Measurements from ENCODE around the gene DPM1. TPM values are rescaled to one million over a fixed set of nuclear protein-coding genes. Genes with fewer than 3 reads are reported as not detected.

Gene DPM1
- total and polyA plus RNA-seq, 8 donors = 10.7 to 74.1 (median 50.3) TPM

DNA sequence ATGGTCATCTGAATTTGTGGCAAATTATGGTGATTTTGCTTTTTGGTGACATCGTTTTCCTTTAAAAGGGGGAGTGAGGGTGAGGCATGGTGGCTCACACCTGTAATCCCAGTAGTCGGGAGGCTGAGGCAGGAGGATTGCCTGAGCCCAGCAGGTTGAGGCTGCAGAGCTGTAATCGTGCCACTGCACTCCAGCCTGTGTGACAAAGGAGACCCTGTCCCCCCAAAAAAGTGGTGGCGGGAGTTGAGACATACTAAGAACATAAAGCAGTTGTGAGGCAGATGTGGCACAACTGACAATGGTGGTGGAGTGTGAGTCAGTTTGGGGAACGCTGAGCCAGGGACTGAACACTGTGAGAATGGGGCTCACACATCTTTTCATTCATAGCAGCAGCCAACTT, 72.6 kb downstream of the DPM1 start:
- no peak for TF ChIP-seq POLR2AphosphoS5 (IDR thresholded peaks at IDR 0.05)
- TF ChIP-seq EP300 (IDR thresholded peaks at IDR 0.05) = no peak
- TF ChIP-seq, protein P1, sequence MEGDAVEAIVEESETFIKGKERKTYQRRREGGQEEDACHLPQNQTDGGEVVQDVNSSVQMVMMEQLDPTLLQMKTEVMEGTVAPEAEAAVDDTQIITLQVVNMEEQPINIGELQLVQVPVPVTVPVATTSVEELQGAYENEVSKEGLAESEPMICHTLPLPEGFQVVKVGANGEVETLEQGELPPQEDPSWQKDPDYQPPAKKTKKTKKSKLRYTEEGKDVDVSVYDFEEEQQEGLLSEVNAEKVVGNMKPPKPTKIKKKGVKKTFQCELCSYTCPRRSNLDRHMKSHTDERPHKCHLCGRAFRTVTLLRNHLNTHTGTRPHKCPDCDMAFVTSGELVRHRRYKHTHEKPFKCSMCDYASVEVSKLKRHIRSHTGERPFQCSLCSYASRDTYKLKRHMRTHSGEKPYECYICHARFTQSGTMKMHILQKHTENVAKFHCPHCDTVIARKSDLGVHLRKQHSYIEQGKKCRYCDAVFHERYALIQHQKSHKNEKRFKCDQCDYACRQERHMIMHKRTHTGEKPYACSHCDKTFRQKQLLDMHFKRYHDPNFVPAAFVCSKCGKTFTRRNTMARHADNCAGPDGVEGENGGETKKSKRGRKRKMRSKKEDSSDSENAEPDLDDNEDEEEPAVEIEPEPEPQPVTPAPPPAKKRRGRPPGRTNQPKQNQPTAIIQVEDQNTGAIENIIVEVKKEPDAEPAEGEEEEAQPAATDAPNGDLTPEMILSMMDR (IDR thresholded peaks at IDR 0.05) = no peak
- TF ChIP-seq POLR2A (IDR thresholded peaks at IDR 0.05) = no peak
- Histone ChIP-seq H3K27ac (no peak overlapping the region), H3K4me1 (peaks cover 0 to 6% (median 1%) of the 10 kb centered on the region in 4 donors), H3K9me3 (no peaks in the 10 kb centered on the region), H3K4me3 (no peak overlapping the region), H3K27me3 (no peaks in the 10 kb centered on the region), H3K36me3 (peaks cover 3 to 41% (median 36%) of the 10 kb centered on the region in 4 donors)
- intact Hi-C loops (cut with DNase I; ENCODE audit: low total_unique reads) = no loop called here
- 85 to 91% (median 89%) methylated on average over 5 of the region's 5 CpGs for WGBS, 5 donors
- no peak for DNase-seq

- Histone ChIP-seq H3K9me3 (no peaks in the 10 kb centered on the region), H3K4me1 (no peaks in the 10 kb centered on the region), H3K27ac (no peak overlapping the region), H3K27me3 (no peaks in the 10 kb centered on the region), H3K36me3 (peaks cover 3 to 37% (median 31%) of the 10 kb centered on the region in 4 donors), H3K4me3 (no peak overlapping the region)
- TF ChIP-seq POLR2AphosphoS5 (IDR thresholded peaks at IDR 0.05) (no peak), EP300 (IDR thresholded peaks at IDR 0.05) (no peak), POLR2A (IDR thresholded peaks at IDR 0.05) (no peak)
- TF ChIP-seq, protein P1 (IDR thresholded peaks at IDR 0.05) = no peak
- intact Hi-C loops (cut with DNase I; ENCODE audit: low total_unique reads) = no loop called here
- no peak for DNase-seq
- 72 to 79% (median 76%) methylated on average over 7 of the region's 7 CpGs for WGBS, 5 donors
These were observed 73.3 kb downstream of the DPM1 start for GRCh38 chr20:50885068-50885467.

Other genes with a start within 250 kb of the DPM1 start
- gene PARD6B, start 227.0 kb downstream of the DPM1 start, total RNA-seq = 10 to 100 TPM in 4 of 5 donors, 1 to 10 TPM in 1; 5.4 to 69.5 (median 22.6) TPM
- gene PARD6B, start 227.0 kb downstream of the DPM1 start, polyA plus RNA-seq = 1 to 10 TPM; 3.2 to 6.0 (median 3.7) TPM
- gene BCAS4, start 163.5 kb downstream of the DPM1 start, total RNA-seq = 1 to 10 TPM in 3 of 5 donors, under 1 TPM in 1, not detected in 1; under 0.01 to 2.8 (median 1.9) TPM
- 1 to 10 TPM in 2 of 3 donors, under 1 TPM in 1; 0.46 to 7.2 (median 5.6) TPM for gene BCAS4, start 163.5 kb downstream of the DPM1 start, polyA plus RNA-seq
- 10 to 100 TPM; 39.7 to 67.4 (median 57.1) TPM for gene ADNP, start 27.1 kb downstream of the DPM1 start, total RNA-seq
- gene ADNP, start 27.1 kb downstream of the DPM1 start, polyA plus RNA-seq = 10 to 100 TPM; 19.9 to 41.3 (median 20.4) TPM
- gene MOCS3, start 286 bp upstream of the DPM1 start, total RNA-seq = 1 to 10 TPM in 3 of 5 donors, under 1 TPM in 1, not detected in 1; 0.89 to 7.0 (median 2.7) TPM
- 1 to 10 TPM; 2.1 to 2.4 (median 2.2) TPM for gene MOCS3, start 286 bp upstream of the DPM1 start, polyA plus RNA-seq
- 10 to 100 TPM in 1 of 5 donors, 1 to 10 TPM in 1, not detected in 3; 2.2 to 11.9 TPM for gene KCNG1, start 64.6 kb upstream of the DPM1 start, total RNA-seq
- gene KCNG1, start 64.6 kb upstream of the DPM1 start, polyA plus RNA-seq = 1 to 10 TPM in 1 of 3 donors, under 1 TPM in 1, not detected in 1; 0.19 to 3.3 TPM